ENCODE measurements around the gene TNS3.

DNA sequence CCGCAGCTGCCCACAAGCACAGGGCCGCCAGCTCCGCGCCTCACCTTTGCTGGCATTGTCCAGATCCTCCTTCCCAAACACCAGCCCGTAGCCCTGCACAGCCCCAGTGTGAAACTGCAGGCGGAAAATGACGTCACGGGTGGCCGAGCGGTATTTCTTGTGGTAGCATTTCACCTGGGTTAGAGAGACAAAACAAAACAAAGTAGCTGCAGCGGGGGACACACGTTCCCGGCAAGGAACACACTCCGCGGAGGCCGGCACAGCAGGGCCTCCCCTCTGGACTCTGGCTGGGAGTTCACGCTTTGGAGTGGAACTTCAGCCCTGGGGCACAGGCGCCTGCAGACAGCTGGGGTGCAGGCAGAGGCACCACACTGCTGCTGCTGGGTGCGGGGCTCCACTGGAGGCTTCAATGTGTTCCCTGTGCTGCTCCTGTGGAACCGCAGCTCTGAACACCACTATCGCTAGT, 181.1 kb downstream of the TNS3 start:
- TF ChIP-seq GATA2 (CRISPR knock-in tag; IDR thresholded peaks at IDR 0.05) (no peak), POLR2AphosphoS5 (IDR thresholded peaks at IDR 0.05; ENCODE audit: low read depth, low read length) (no peak), JUND (IDR thresholded peaks at IDR 0.05) (no peak)
- TF ChIP-seq, protein P1, sequence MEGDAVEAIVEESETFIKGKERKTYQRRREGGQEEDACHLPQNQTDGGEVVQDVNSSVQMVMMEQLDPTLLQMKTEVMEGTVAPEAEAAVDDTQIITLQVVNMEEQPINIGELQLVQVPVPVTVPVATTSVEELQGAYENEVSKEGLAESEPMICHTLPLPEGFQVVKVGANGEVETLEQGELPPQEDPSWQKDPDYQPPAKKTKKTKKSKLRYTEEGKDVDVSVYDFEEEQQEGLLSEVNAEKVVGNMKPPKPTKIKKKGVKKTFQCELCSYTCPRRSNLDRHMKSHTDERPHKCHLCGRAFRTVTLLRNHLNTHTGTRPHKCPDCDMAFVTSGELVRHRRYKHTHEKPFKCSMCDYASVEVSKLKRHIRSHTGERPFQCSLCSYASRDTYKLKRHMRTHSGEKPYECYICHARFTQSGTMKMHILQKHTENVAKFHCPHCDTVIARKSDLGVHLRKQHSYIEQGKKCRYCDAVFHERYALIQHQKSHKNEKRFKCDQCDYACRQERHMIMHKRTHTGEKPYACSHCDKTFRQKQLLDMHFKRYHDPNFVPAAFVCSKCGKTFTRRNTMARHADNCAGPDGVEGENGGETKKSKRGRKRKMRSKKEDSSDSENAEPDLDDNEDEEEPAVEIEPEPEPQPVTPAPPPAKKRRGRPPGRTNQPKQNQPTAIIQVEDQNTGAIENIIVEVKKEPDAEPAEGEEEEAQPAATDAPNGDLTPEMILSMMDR (IDR thresholded peaks at IDR 0.05): no peak
- TF ChIP-seq, protein P2, sequence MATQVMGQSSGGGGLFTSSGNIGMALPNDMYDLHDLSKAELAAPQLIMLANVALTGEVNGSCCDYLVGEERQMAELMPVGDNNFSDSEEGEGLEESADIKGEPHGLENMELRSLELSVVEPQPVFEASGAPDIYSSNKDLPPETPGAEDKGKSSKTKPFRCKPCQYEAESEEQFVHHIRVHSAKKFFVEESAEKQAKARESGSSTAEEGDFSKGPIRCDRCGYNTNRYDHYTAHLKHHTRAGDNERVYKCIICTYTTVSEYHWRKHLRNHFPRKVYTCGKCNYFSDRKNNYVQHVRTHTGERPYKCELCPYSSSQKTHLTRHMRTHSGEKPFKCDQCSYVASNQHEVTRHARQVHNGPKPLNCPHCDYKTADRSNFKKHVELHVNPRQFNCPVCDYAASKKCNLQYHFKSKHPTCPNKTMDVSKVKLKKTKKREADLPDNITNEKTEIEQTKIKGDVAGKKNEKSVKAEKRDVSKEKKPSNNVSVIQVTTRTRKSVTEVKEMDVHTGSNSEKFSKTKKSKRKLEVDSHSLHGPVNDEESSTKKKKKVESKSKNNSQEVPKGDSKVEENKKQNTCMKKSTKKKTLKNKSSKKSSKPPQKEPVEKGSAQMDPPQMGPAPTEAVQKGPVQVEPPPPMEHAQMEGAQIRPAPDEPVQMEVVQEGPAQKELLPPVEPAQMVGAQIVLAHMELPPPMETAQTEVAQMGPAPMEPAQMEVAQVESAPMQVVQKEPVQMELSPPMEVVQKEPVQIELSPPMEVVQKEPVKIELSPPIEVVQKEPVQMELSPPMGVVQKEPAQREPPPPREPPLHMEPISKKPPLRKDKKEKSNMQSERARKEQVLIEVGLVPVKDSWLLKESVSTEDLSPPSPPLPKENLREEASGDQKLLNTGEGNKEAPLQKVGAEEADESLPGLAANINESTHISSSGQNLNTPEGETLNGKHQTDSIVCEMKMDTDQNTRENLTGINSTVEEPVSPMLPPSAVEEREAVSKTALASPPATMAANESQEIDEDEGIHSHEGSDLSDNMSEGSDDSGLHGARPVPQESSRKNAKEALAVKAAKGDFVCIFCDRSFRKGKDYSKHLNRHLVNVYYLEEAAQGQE (IDR thresholded peaks at IDR 0.05; ENCODE audit: low read depth, low read length): no peak
- TF ChIP-seq, protein P3, sequence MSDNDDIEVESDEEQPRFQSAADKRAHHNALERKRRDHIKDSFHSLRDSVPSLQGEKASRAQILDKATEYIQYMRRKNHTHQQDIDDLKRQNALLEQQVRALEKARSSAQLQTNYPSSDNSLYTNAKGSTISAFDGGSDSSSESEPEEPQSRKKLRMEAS (IDR thresholded peaks at IDR 0.05; ENCODE audit: low read depth): no peak

All from SK-N-SH (cell line).